Liver (tissue), 9 donors: ENCODE results near the gene KIF6. TPM values are rescaled to one million over a fixed set of nuclear protein-coding genes. Genes with fewer than 3 reads are reported as not detected.

Source experiments
- DNase-seq: peaks from one replicate; pipeline ENCODE4 v3.0.0-alpha.2; 2017; ENCODE audit warnings: low spot score
- H3K27ac ChIP-seq, 2 donors: one replicate each; pipeline ENCODE4 v1.7.0; 2013; ENCODE audit warnings: inconsistent platforms in 2 of 2, low read length in 2 of 2, control low read depth in 1 of 2, low read depth in 1 of 2, mild to moderate bottlenecking in 1 of 2
- H3K27me3 ChIP-seq, 4 donors: one replicate each; pipeline versions ENCODE4 v1.6.1 to v1.7.0; 2013; ENCODE audit warnings: low read length in 3 of 4, inconsistent platforms in 1 of 4, mild to moderate bottlenecking in 1 of 4, moderate library complexity in 1 of 4; ENCODE audit not compliant: control insufficient read depth in 4 of 4, insufficient read depth in 4 of 4
- H3K36me3 ChIP-seq, 4 donors: one replicate each; pipeline versions ENCODE4 v1.6.1 to v1.7.0; 2013; ENCODE audit warnings: low read length in 3 of 4, mild to moderate bottlenecking in 3 of 4, low read depth in 1 of 4, moderate library complexity in 1 of 4; ENCODE audit not compliant: control insufficient read depth in 4 of 4, insufficient read depth in 3 of 4
- H3K4me1 ChIP-seq, 4 donors: one replicate each; pipeline versions ENCODE4 v1.6.1 to v1.7.0; 2013; ENCODE audit warnings: low read length in 3 of 4, mild to moderate bottlenecking in 3 of 4, moderate library complexity in 1 of 4; ENCODE audit not compliant: control insufficient read depth in 4 of 4, insufficient read depth in 4 of 4
- H3K4me3 ChIP-seq, 3 donors: one replicate each; pipeline versions ENCODE4 v1.6.1 to v1.7.0; 2013; ENCODE audit warnings: low read length in 3 of 3, control low read depth in 1 of 3, low read depth in 1 of 3, mild to moderate bottlenecking in 1 of 3
- H3K9ac ChIP-seq, 2 donors: one replicate each; pipeline ENCODE4 v1.7.0; 2013; ENCODE audit warnings: low read length in 2 of 2, mild to moderate bottlenecking in 2 of 2, moderate library complexity in 2 of 2, control low read depth in 1 of 2, low read depth in 1 of 2
- H3K9me3 ChIP-seq, 4 donors: one replicate each; pipeline versions ENCODE4 v1.6.1 to v1.7.0; 2013; ENCODE audit warnings: low read length in 3 of 4; ENCODE audit not compliant: control insufficient read depth in 4 of 4
- ATF3 ChIP-seq: IDR thresholded peaks from 2 replicates; pipeline ENCODE4 v1.6.1; 2016; ENCODE audit warnings: antibody characterized with exemption
- CTCF ChIP-seq: fragments of 150-350 bp; IDR thresholded peaks from 2 replicates; pipeline ENCODE4 v1.5.1; 2017; ENCODE audit warnings: improper control_type of control experiment, low read depth, low read length; ENCODE audit not compliant: missing input control
- EGR1 ChIP-seq, 2 donors: IDR thresholded peaks; 2 replicates each; pipeline ENCODE4 v1.6.1; 2016 to 2018; ENCODE audit warnings: antibody characterized with exemption in 2 of 2, low read depth in 2 of 2
- FOXA1 ChIP-seq: IDR thresholded peaks from 2 replicates; pipeline ENCODE4 v1.6.1; 2016; ENCODE audit warnings: antibody characterized with exemption
- FOXA2 ChIP-seq: IDR thresholded peaks from 2 replicates; pipeline ENCODE4 v1.6.1; 2016; ENCODE audit warnings: antibody characterized with exemption
- GABPA ChIP-seq, 2 donors: IDR thresholded peaks in 1 of 2; conservative IDR thresholded peaks in 1 of 2; 2 replicates each; pipeline ENCODE4 v1.6.1; 2016; ENCODE audit warnings: antibody characterized with exemption in 2 of 2, mild to moderate bottlenecking in 1 of 2, moderate library complexity in 1 of 2
- HNF4A ChIP-seq, 2 donors: conservative IDR thresholded peaks; 2 replicates each; pipeline ENCODE4 v1.6.1; 2016; ENCODE audit warnings: antibody characterized with exemption in 2 of 2, mild to moderate bottlenecking in 2 of 2
- HNF4G ChIP-seq: IDR thresholded peaks from 2 replicates; pipeline ENCODE4 v1.6.1; 2016; ENCODE audit warnings: antibody characterized with exemption
- JUND ChIP-seq, 2 donors: IDR thresholded peaks; 2 replicates each; pipeline ENCODE4 v1.6.1; 2016; ENCODE audit warnings: antibody characterized with exemption in 2 of 2
- NR2F2 ChIP-seq: IDR thresholded peaks from 2 replicates; pipeline ENCODE4 v1.6.1; 2016; ENCODE audit warnings: antibody characterized with exemption
- RAD21 ChIP-seq, 2 donors: IDR thresholded peaks; 2 replicates each; pipeline ENCODE4 v1.6.1; 2016; ENCODE audit warnings: antibody characterized with exemption in 2 of 2, mild to moderate bottlenecking in 2 of 2
- REST ChIP-seq: IDR thresholded peaks from 2 replicates; pipeline ENCODE4 v1.6.1; 2016; ENCODE audit warnings: antibody characterized with exemption, mild to moderate bottlenecking
- RXRA ChIP-seq, 2 donors: IDR thresholded peaks; 2 replicates each; pipeline ENCODE4 v1.6.1; 2017 to 2018; ENCODE audit warnings: antibody characterized with exemption in 2 of 2, mild to moderate bottlenecking in 1 of 2
- SP1 ChIP-seq: IDR thresholded peaks from 2 replicates; pipeline ENCODE4 v1.6.1; 2018; ENCODE audit warnings: antibody characterized with exemption, mild to moderate bottlenecking
- TAF1 ChIP-seq: conservative IDR thresholded peaks from 2 replicates; pipeline ENCODE4 v1.6.1; 2016; ENCODE audit warnings: antibody characterized with exemption, mild to moderate bottlenecking
- YY1 ChIP-seq: IDR thresholded peaks from 2 replicates; pipeline ENCODE4 v1.6.1; 2016; ENCODE audit warnings: antibody characterized with exemption, mild to moderate bottlenecking
- WGBS: extraction: QIAGEN DNeasy Blood & Tissue Kit; methylation state at CpG from one replicate; pipeline ENCODE4 v1.1.7; 2013; 5-methylcytosine and 5-hydroxymethylcytosine counted together
- polyA plus RNA-seq, 2 donors: library from polyadenylated mRNA; stranded (reverse) in 1 of 2; unstranded in 1 of 2; fragments of 200-250 nt in 1 of 2; fragments of >200 nt in 1 of 2; fragmentation: Nextera tagmentation in 1 of 2; extraction: Ambion mirVana in 1 of 2; gene quantifications; one replicate each; pipeline versions ENCODE4 v1.2.1 to v1.2.3, GENCODE V29; 2013 to 2015
- total RNA-seq, 2 donors: library from RNA; depleted of rRNA; stranded (reverse); fragments of >200 nt; gene quantifications; one replicate each; pipeline ENCODE4 v1.2.3, GENCODE V29; 2014
- TF ChIP-seq, protein P1 (sequence below): IDR thresholded peaks from 2 replicates; pipeline ENCODE4 v1.6.1; 2016; ENCODE audit warnings: antibody characterized with exemption
- TF ChIP-seq, protein P2 (sequence below): IDR thresholded peaks from 2 replicates; pipeline ENCODE4 v1.6.1; 2016; ENCODE audit warnings: antibody characterized with exemption
- donor health status: healthy.
- donor health status: healthy.
- donor health status: healthy.
- donor health status: healthy.
- donor health status: healthy.

Gene KIF6
- total and polyA plus RNA-seq, 4 donors, result 0.17 to 7.5 (median 0.29) TPM

GRCh38 chr6:39499053-39499452, 226.2 kb downstream of the KIF6 start:
- Histone ChIP-seq H3K9me3 (peaks cover 0 to 1% (median under 1%) of the 10 kb centered on the region in 4 donors), H3K4me1 (peaks cover 0 to 6% (median 0%) of the 10 kb centered on the region in 4 donors), H3K27me3 (no peaks in the 10 kb centered on the region), H3K4me3 (no peak overlapping the region), H3K36me3 (no peaks in the 10 kb centered on the region), H3K27ac (no peak overlapping the region), H3K9ac (no peak overlapping the region)
- TF ChIP-seq SP1 (no peak), NR2F2 (no peak), FOXA1 (no peak), EGR1 (IDR thresholded peaks at IDR 0.05; ENCODE audit: low read depth in 2 of 2) (no peak), HNF4A (conservative IDR thresholded peaks at IDR 0.05) (no peak), FOXA2 (no peak), JUND (IDR thresholded peaks at IDR 0.05) (no peak), TAF1 (no peak), REST (no peak), HNF4G (no peak), CTCF (no peak), ATF3 (no peak), GABPA (IDR thresholded peaks at IDR 0.05 in 1 of 2, conservative IDR thresholded peaks at IDR 0.05 in 1 of 2) (no peak), RXRA (IDR thresholded peaks at IDR 0.05) (no peak), RAD21 (IDR thresholded peaks at IDR 0.05) (no peak)
- TF ChIP-seq, protein P1, sequence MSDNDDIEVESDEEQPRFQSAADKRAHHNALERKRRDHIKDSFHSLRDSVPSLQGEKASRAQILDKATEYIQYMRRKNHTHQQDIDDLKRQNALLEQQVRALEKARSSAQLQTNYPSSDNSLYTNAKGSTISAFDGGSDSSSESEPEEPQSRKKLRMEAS, result no peak
- no peak for DNase-seq

GRCh38 chr6:39498096-39498495, 227.1 kb downstream of the KIF6 start:
- Histone ChIP-seq H3K27ac (no peak overlapping the region), H3K9ac (no peak overlapping the region), H3K36me3 (no peaks in the 10 kb centered on the region), H3K4me3 (no peak overlapping the region), H3K9me3 (peaks cover 0 to 1% (median under 1%) of the 10 kb centered on the region in 4 donors), H3K27me3 (no peaks in the 10 kb centered on the region), H3K4me1 (peaks cover 0 to 6% (median 0%) of the 10 kb centered on the region in 4 donors)
- no peak for DNase-seq
- WGBS, result 81% methylated on average over 2 of the region's 2 CpGs
- TF ChIP-seq SP1 (no peak), HNF4A (conservative IDR thresholded peaks at IDR 0.05) (no peak), RXRA (IDR thresholded peaks at IDR 0.05) (no peak), TAF1 (no peak), FOXA2 (no peak), YY1 (no peak), GABPA (IDR thresholded peaks at IDR 0.05 in 1 of 2, conservative IDR thresholded peaks at IDR 0.05 in 1 of 2) (no peak), FOXA1 (no peak), RAD21 (IDR thresholded peaks at IDR 0.05) (no peak), CTCF (no peak), HNF4G (no peak), EGR1 (IDR thresholded peaks at IDR 0.05; ENCODE audit: low read depth in 2 of 2) (no peak), JUND (IDR thresholded peaks at IDR 0.05) (no peak), ATF3 (no peak)
- TF ChIP-seq, protein P2, sequence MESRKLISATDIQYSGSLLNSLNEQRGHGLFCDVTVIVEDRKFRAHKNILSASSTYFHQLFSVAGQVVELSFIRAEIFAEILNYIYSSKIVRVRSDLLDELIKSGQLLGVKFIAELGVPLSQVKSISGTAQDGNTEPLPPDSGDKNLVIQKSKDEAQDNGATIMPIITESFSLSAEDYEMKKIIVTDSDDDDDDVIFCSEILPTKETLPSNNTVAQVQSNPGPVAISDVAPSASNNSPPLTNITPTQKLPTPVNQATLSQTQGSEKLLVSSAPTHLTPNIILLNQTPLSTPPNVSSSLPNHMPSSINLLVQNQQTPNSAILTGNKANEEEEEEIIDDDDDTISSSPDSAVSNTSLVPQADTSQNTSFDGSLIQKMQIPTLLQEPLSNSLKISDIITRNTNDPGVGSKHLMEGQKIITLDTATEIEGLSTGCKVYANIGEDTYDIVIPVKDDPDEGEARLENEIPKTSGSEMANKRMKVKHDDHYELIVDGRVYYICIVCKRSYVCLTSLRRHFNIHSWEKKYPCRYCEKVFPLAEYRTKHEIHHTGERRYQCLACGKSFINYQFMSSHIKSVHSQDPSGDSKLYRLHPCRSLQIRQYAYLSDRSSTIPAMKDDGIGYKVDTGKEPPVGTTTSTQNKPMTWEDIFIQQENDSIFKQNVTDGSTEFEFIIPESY, result no peak
- TF ChIP-seq, protein P1, result no peak
